Measurements from ENCODE around the gene TEX14. TPM values are rescaled to one million over a fixed set of nuclear protein-coding genes. Genes with fewer than 3 reads are reported as not detected.

TEX14 gene
- polyA plus RNA-seq, 3 donors, result 0.25 TPM; not detected in 2

- Histone ChIP-seq H3K4me1 (ENCODE audit: control insufficient read depth in 1 of 2, insufficient read depth in 2 of 2, low read length in 2 of 2) (peaks cover 10 to 12% of the 10 kb centered on the region in 2 donors), H2AFZ (ENCODE audit: insufficient read depth, low read depth, low read length, poor library complexity, severe bottlenecking) (no peak overlapping the region), H3K9me3 (replicated peaks in 1 of 2; ENCODE audit: control insufficient read depth in 1 of 2, insufficient read depth in 1 of 2, low read length in 2 of 2) (no peaks in the 10 kb centered on the region), H3K27me3 (ENCODE audit: control insufficient read depth in 2 of 2, insufficient read depth in 2 of 2, low read length in 2 of 2) (peaks cover 0 to 2% of the 10 kb centered on the region in 2 donors), H3K27ac (ENCODE audit: low read depth in 1 of 2, low read length in 2 of 2) (no peak overlapping the region), H3K4me3 (replicated peaks in 1 of 3; ENCODE audit: low read depth in 2 of 3, low read length in 3 of 3) (no peak overlapping the region), H4K20me1 (ENCODE audit: insufficient read depth, low read length) (no peaks in the 10 kb centered on the region), H3K79me2 (ENCODE audit: insufficient read depth, low read length) (no peaks in the 10 kb centered on the region), H3K9ac (ENCODE audit: insufficient read depth, low read length, poor library complexity, severe bottlenecking) (no peak overlapping the region), H3K4me2 (replicated peaks; ENCODE audit: extremely low read depth, low read length, poor library complexity, severe bottlenecking) (no peak overlapping the region), H3K36me3 (replicated peaks in 1 of 2; ENCODE audit: control insufficient read depth in 1 of 2, insufficient read depth in 2 of 2, low read length in 2 of 2) (no peaks in the 10 kb centered on the region)
- no peaks in the 10 kb centered on the region for H3K36me3 Mint-ChIP-seq
- H3K4me3 Mint-ChIP-seq, result no peak overlapping the region
- no peak overlapping the region for H3K27ac Mint-ChIP-seq
- peaks cover 14% of the 10 kb centered on the region for H3K4me1 Mint-ChIP-seq
- intact Hi-C loops (cut with micrococcal nuclease), result no loop called here
- no CpG with 5 or more reads among the region's 2 CpGs for WGBS (ENCODE audit: insufficient coverage)
- peak; percentile 50 for TF ChIP-seq CTCF (IDR thresholded peaks at IDR 0.05)
- peaks cover 7 to 19% (median 9%) of the 10 kb centered on the region in 3 donors for H3K27me3 Mint-ChIP-seq (ENCODE audit: low read depth in 3 of 3)
- no peaks in the 10 kb centered on the region for H3K9me3 Mint-ChIP-seq
- peak in 2 of 3 donors; percentile 26 to 33 for DNase-seq
Measured at GRCh38 chr17:58541249-58541648, 150.6 kb downstream of the TEX14 start.

GRCh38 chr17:58539698-58540097, 152.1 kb downstream of the TEX14 start:
- Histone ChIP-seq H3K27ac (ENCODE audit: low read depth in 1 of 2, low read length in 2 of 2) (no peak overlapping the region), H4K20me1 (ENCODE audit: insufficient read depth, low read length) (no peaks in the 10 kb centered on the region), H3K36me3 (replicated peaks in 1 of 2; ENCODE audit: control insufficient read depth in 1 of 2, insufficient read depth in 2 of 2, low read length in 2 of 2) (no peaks in the 10 kb centered on the region), H2AFZ (ENCODE audit: insufficient read depth, low read depth, low read length, poor library complexity, severe bottlenecking) (no peak overlapping the region), H3K4me1 (ENCODE audit: control insufficient read depth in 1 of 2, insufficient read depth in 2 of 2, low read length in 2 of 2) (peaks cover 25 to 26% of the 10 kb centered on the region in 2 donors), H3K4me3 (replicated peaks in 1 of 3; ENCODE audit: low read depth in 2 of 3, low read length in 3 of 3) (no peak overlapping the region), H3K4me2 (replicated peaks; ENCODE audit: extremely low read depth, low read length, poor library complexity, severe bottlenecking) (no peak overlapping the region), H3K9me3 (replicated peaks in 1 of 2; ENCODE audit: control insufficient read depth in 1 of 2, insufficient read depth in 1 of 2, low read length in 2 of 2) (no peaks in the 10 kb centered on the region), H3K27me3 (ENCODE audit: control insufficient read depth in 2 of 2, insufficient read depth in 2 of 2, low read length in 2 of 2) (peaks cover 0 to 2% of the 10 kb centered on the region in 2 donors), H3K79me2 (ENCODE audit: insufficient read depth, low read length) (no peaks in the 10 kb centered on the region), H3K9ac (ENCODE audit: insufficient read depth, low read length, poor library complexity, severe bottlenecking) (no peak overlapping the region)
- H3K9me3 Mint-ChIP-seq, result no peaks in the 10 kb centered on the region
- no peak overlapping the region for H3K4me3 Mint-ChIP-seq
- peaks cover 0 to 15% (median 6%) of the 10 kb centered on the region in 3 donors for H3K27me3 Mint-ChIP-seq (ENCODE audit: low read depth in 3 of 3)
- DNase-seq, result no peak
- no peaks in the 10 kb centered on the region for H3K36me3 Mint-ChIP-seq
- peaks cover 29% of the 10 kb centered on the region for H3K4me1 Mint-ChIP-seq
- TF ChIP-seq CTCF (IDR thresholded peaks at IDR 0.05), result no peak
- no peak overlapping the region for H3K27ac Mint-ChIP-seq
- intact Hi-C loops (cut with micrococcal nuclease), result no loop called here
